Epithelial cell of esophagus (primary cell): ENCODE data around the gene IRX4.
A peak's percentile ranks its signal among the peaks of the same experiment; 100 is the strongest.

ENCODE experiments used
- DNase-seq: peaks from one replicate; pipeline ENCODE4 v3.0.0; 2010; ENCODE audit warnings: low read depth
- H3K4me3 ChIP-seq: 2 replicates; pipeline ENCODE4 v1.5.1; 2011; ENCODE audit warnings: mild to moderate bottlenecking, low read length, control low read depth
- CTCF ChIP-seq: IDR thresholded peaks from 2 replicates; pipeline ENCODE4 v1.5.1; 2011; ENCODE audit warnings: low read depth, mild to moderate bottlenecking, low read length, control low read depth, inconsistent platforms; ENCODE audit not compliant: insufficient read depth; ENCODE audit errors: missing control alignments

IRX4 gene

GRCh38 chr5:1919209-1919566 is 36.5 kb upstream of the IRX4 start:
- no peak overlapping the region for H3K4me3 ChIP-seq
- no peak for TF ChIP-seq CTCF
- DNase-seq, result no peak

- DNase-seq, result no peak
- no peak for TF ChIP-seq CTCF
- no peak overlapping the region for H3K4me3 ChIP-seq
Measured at GRCh38 chr5:1918488-1919208, 35.9 kb upstream of the IRX4 start.

- no peak overlapping the region for H3K4me3 ChIP-seq
- TF ChIP-seq CTCF, result no peak
- DNase-seq, result peak; percentile 30
Measured at GRCh38 chr5:1917830-1918487, 35.2 kb upstream of the IRX4 start.

GRCh38 chr5:1916041-1917001 is 33.6 kb upstream of the IRX4 start:
- DNase-seq, result no peak
- no peak overlapping the region for H3K4me3 ChIP-seq
- no peak for TF ChIP-seq CTCF

- DNase-seq, result no peak
- H3K4me3 ChIP-seq, result no peak overlapping the region
- TF ChIP-seq CTCF, result no peak
Measured at GRCh38 chr5:1915316-1915715, 32.6 kb upstream of the IRX4 start.

GRCh38 chr5:1914471-1914870 is 31.7 kb upstream of the IRX4 start:
- DNase-seq, result no peak
- no peak overlapping the region for H3K4me3 ChIP-seq
- TF ChIP-seq CTCF, result no peak
